GM19193 (cell line): ENCODE measurements around the gene NAGPA.

Source experiments
- POLR2A ChIP-seq: IDR thresholded peaks from 4 replicates; pipeline ENCODE4 v1.6.1; 2011; ENCODE audit not compliant: insufficient read depth, insufficient read length; ENCODE audit errors: extremely low read depth

Gene NAGPA

GRCh38 chr16:5064915-5065314, 31.2 kb upstream of the NAGPA start:
- TF ChIP-seq POLR2A, result no peak

DNA sequence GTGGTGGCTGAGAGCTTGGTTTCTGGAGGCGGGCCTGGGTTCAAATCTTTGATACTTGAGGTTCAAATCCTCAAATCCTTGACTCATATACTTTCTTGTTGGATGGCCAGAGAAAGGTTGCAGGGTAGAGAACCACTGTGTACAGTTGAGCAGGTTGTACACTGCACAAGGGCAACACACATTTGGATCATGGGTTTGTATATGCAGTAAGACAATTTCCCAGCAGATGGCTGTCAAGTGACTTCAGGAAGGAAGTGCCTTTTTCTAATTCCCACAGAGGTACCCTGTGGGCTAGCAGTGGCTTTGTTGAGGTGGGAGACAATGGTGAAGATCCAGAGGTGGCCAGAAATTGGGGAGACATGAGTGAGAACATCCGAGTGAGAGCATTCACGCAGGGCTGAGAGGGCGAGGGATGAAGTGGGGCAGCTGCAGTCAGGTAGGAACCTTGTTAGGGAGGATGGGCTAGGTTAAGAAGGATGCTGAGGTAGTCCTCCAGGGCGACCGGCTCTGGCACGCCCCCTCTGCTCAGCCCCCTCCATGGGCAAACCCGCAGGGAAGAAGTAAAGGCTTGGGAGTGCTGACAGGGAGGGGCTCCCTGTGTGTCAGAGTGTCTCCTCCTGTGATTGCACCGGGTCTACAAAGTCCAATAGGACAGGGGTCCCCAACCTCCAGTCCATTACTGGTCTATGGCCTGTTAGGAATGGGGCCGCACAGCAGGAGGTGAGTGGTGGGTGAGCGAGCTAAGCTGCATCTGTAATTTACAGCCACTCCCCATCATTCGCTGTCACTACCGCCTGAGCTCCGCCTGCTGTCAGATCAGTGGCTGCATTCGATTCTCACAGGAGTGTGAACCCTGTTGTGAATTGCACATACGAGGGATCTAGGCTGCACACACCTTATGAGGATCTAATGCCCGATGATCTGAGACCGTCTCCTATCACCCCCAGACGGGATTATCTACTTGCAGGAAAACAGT, 29.3 kb upstream of the NAGPA start:
- no peak for TF ChIP-seq POLR2A

DNA sequence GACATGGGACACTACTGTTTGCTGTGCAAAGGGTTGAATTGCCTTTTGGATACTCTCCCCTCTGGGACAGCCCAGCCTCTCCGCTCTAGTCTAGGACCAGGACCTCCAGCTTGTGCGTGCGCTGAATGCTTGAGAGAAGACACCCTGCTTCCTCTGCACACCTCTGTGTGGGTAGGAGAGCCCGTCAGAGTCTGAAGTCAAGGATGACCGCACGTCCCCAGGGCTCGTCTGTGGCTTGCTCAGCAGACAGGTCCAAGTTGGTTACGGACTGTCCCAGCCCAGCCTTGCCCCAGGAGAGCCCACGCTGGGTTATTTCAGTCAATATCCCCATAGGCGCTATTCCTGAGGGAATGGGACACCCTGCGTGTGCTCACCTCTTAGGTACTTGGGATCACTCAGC, 28.3 kb upstream of the NAGPA start:
- no peak for TF ChIP-seq POLR2A

DNA sequence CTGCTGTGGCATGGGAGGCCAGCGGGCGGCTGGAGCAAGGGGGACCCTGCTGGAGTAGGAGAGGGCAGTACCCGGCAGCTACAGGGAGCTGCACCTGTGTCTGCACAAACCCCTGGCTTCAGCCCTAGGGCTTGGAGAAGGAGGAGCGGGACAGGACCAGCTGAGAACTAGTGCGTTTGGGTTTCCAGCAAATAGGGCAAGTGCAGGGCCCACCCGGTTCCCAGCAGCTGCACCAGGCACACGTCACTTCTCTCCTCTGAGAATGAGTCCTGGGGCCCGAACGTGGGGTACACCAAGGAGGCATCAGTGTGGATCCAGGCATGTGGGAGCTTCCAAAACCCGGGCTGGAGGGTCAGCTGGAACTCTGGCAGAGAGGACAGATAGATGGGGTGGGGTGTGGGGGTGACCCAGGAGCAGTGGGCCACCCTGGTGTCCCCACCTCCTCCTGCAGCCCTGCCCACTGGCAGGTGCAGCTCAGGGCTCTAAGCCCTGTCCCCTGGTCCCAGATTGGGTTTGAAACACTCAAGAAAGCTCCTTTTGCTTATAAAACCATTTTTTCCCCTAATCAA, 26.4 kb upstream of the NAGPA start:
- no peak for TF ChIP-seq POLR2A

- TF ChIP-seq POLR2A, result no peak
These were observed 25.8 kb upstream of the NAGPA start for GRCh38 chr16:5059386-5060072.

- no peak for TF ChIP-seq POLR2A
These were observed 24.7 kb upstream of the NAGPA start for GRCh38 chr16:5058476-5058875.

GRCh38 chr16:5056352-5056751, 22.6 kb upstream of the NAGPA start:
- no peak for TF ChIP-seq POLR2A

DNA sequence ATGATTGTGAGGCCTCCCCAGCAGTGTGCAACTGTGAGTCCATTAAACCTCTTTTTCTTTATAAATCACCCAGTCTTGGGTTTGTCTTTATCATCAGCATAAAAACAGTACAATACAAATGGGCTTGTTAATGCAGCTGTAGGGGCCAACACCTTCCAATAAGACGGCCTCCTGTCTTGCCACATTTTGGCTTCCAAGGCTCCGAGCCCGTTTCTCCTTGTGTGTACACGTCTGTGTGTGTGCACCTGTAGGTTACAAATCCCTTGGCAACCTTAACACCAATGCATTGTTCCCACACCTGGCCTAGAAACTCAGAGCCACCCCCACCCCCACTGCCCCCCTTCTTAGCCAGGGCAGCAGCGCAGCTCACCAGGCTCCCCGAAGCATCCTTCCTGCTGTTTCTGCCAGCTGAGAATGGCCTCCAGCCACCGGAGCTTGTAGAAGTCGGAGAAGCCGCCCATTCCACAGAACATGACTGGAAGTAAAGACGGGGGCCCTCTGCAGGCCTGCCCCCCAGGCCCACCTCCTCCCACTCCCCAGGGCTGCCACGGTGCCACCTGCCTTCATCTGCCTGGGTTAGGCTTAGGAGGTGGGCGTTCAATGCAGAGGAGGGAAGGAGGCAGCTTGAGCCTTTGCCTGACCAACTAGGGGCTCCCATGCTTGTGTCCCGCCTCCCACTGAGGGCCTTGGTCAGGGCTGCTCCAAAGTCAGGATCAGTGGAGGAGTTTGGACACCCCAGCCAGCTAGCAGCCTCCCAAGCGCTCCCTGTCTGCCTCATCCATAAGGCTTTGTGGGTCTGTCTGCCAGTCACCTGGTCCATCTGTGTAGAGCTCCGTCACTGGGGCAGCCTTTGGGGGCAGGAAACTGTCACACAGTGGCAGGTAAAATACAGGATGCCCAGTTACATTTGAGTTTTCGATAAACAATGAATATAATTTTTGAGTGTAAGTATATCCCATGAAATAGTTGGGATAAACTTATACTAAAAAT, 21.4 kb upstream of the NAGPA start:
- TF ChIP-seq POLR2A, result no peak

GRCh38 chr16:5046914-5047313, 13.2 kb upstream of the NAGPA start:
- no peak for TF ChIP-seq POLR2A

DNA sequence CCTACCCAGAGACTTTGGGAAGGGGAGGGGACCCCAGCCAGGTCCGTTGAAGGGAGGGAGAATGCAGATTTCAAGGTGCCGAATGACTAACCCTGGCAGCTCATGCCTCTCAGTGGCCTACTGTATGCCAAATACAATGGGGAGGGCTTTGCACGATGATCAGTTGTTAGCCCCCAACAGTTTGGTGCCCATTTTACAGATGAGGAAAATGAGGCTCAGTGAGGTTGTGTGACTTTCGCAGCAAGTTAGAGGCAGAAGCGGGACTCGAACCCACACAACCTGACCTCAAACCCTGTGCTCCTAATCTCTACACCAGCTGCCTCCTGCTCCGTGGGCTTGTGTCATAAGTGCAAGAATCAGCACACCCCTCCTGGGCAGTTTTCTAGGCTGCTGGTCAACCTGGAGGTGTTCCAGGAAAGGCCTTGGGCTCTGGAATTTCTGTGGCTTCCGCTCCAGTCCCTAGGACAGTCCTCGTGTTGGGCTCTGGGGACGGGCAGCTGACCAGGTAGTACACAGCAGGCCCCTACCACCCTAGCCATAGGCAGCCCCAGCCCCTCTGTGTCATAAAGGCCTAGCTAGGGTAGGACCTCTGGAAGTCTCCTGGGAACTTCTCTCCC, 11.9 kb upstream of the NAGPA start:
- no peak for TF ChIP-seq POLR2A

GRCh38 chr16:5044011-5044540, 10.3 kb upstream of the NAGPA start:
- no peak for TF ChIP-seq POLR2A

DNA sequence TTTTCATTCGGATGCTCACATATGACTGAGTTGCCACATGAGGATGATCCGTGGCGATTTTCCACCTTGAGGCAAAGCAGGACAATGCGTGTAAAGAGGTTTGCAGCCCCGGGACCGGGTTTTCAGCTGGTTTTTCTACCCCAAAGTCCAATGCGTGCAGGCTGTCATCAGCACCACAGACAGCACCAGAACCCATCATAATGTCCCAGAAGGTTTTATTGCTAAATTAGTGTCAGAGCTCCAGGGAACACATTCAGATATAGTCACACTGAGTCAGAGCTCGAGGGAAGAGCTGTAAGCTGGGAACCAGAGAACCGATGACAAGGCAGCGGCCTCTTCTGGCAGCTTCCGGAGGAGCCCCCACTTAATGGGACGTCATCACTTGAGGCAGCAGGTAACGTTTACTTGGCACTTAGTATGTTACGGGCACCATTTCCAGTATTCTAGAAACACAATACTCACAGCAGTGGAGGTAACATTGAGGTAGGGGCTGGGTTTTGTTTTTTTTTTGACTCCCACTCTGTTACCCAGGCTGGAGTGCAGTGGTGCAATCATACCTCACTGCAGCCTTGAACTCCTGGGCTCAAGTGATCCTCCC, 8.9 kb upstream of the NAGPA start:
- no peak for TF ChIP-seq POLR2A

GRCh38 chr16:5041600-5042133, 7.9 kb upstream of the NAGPA start:
- TF ChIP-seq POLR2A, result no peak
